GM12801 (cell line): ENCODE data around the gene CBY3.

Experiments
- CTCF ChIP-seq: IDR thresholded peaks from one replicate; pipeline ENCODE4 v1.5.1; 2011; ENCODE audit warnings: control low read depth; ENCODE audit not compliant: insufficient read length; ENCODE audit errors: extremely low read depth

Gene CBY3

GRCh38 chr5:179694561-179694960 is 13.7 kb upstream of the CBY3 start:
- no peak for TF ChIP-seq CTCF

GRCh38 chr5:179680014-179680779 is 637 bp downstream of the CBY3 start:
- no peak for TF ChIP-seq CTCF

GRCh38 chr5:179679014-179679674 is 1.7 kb downstream of the CBY3 start:
- TF ChIP-seq CTCF: no peak

GRCh38 chr5:179678223-179679013 is 2.4 kb downstream of the CBY3 start:
- TF ChIP-seq CTCF: no peak

GRCh38 chr5:179668391-179668790 is 12.4 kb downstream of the CBY3 start:
- no peak for TF ChIP-seq CTCF

- no peak for TF ChIP-seq CTCF
Observed at GRCh38 chr5:179648410-179648809, 32.4 kb downstream of the CBY3 start.
